ENCODE measurements around the gene ARHGAP29.

Gene ARHGAP29

GRCh38 chr1:94286864-94287437 is 49.6 kb upstream of the ARHGAP29 start:
- CTCF ChIA-PET = no interaction called here
- POLR2A ChIA-PET = no interaction called here
- no peaks in the 10 kb centered on the region for H3K36me3 ChIP-seq (ENCODE audit: control insufficient read depth in 2 of 2, insufficient read depth in 1 of 2, low read length in 2 of 2)
- H3K9me3 ChIP-seq (ENCODE audit: control insufficient read depth, insufficient read depth, low read depth, low read length) = no peaks in the 10 kb centered on the region
- H3K4me3 ChIP-seq (ENCODE audit: low read depth, low read length) = no peak overlapping the region
- no peak overlapping the region for H3K27ac ChIP-seq (ENCODE audit: extremely low read depth, low read depth, low read length)
- no peak for TF ChIP-seq MZF1 (tag by site-specific recombination; IDR thresholded peaks at IDR 0.05; ENCODE audit: borderline replicate concordance)
- no peak for TF ChIP-seq ZNF112 (tag by site-specific recombination; IDR thresholded peaks at IDR 0.05)
- TF ChIP-seq ZNF560 (tag by site-specific recombination; IDR thresholded peaks at IDR 0.05; ENCODE audit: borderline replicate concordance) = no peak
- no peak for TF ChIP-seq ZNF664 (tag by site-specific recombination; IDR thresholded peaks at IDR 0.05)
- no peak for TF ChIP-seq ZNF571 (tag by site-specific recombination; IDR thresholded peaks at IDR 0.05)
- H3K4me1 ChIP-seq (ENCODE audit: control insufficient read depth, insufficient read depth, low read length) = no peaks in the 10 kb centered on the region

GRCh38 chr1:94285031-94285654 is 47.8 kb upstream of the ARHGAP29 start:
- Histone ChIP-seq H3K36me3 (ENCODE audit: control insufficient read depth in 2 of 2, insufficient read depth in 1 of 2, low read length in 2 of 2) (no peaks in the 10 kb centered on the region), H3K9me3 (ENCODE audit: control insufficient read depth, insufficient read depth, low read depth, low read length) (no peaks in the 10 kb centered on the region), H3K27ac (ENCODE audit: extremely low read depth, low read depth, low read length) (no peak overlapping the region), H3K4me3 (ENCODE audit: low read depth, low read length) (no peak overlapping the region), H3K4me1 (ENCODE audit: control insufficient read depth, insufficient read depth, low read length) (no peaks in the 10 kb centered on the region)
- ChIA-PET CTCF (interaction anchor here (1.2 kb wide), 1 partner anchor 223 kb away, joined by 5 read pairs; no protein-coding TSS in a partner anchor), POLR2A (no interaction called here)
- no peak for TF ChIP-seq ZNF600 (tag by site-specific recombination; IDR thresholded peaks at IDR 0.05)
- no peak for TF ChIP-seq ZNF10 (tag by site-specific recombination; IDR thresholded peaks at IDR 0.05)
- TF ChIP-seq KLF7 (tag by site-specific recombination; IDR thresholded peaks at IDR 0.05; ENCODE audit: borderline replicate concordance) = no peak
- no peak for TF ChIP-seq ZNF521 (tag by site-specific recombination; IDR thresholded peaks at IDR 0.05)
- no peak for TF ChIP-seq ZNF501 (tag by site-specific recombination; IDR thresholded peaks at IDR 0.05)
- no peak for TF ChIP-seq ZBTB17 (tag by site-specific recombination; IDR thresholded peaks at IDR 0.05)
- no peak for TF ChIP-seq ZNF404 (tag by site-specific recombination; IDR thresholded peaks at IDR 0.05)
- TF ChIP-seq ZBTB8A (tag by site-specific recombination; IDR thresholded peaks at IDR 0.05) = no peak
- TF ChIP-seq SP2 (tag by site-specific recombination; IDR thresholded peaks at IDR 0.05) = no peak
- TF ChIP-seq ZBTB11 (tag by site-specific recombination; conservative IDR thresholded peaks at IDR 0.05; ENCODE audit: low read depth) = no peak
- TF ChIP-seq ZNF777 (tag by site-specific recombination; IDR thresholded peaks at IDR 0.05; ENCODE audit: borderline replicate concordance) = no peak
- TF ChIP-seq SP7 (tag by site-specific recombination; IDR thresholded peaks at IDR 0.05) = no peak
- no peak for TF ChIP-seq ZNF138 (tag by site-specific recombination; IDR thresholded peaks at IDR 0.05; ENCODE audit: borderline replicate concordance)
- no peak for TF ChIP-seq ZNF169 (tag by site-specific recombination; IDR thresholded peaks at IDR 0.05)
- TF ChIP-seq ZNF530 (tag by site-specific recombination; IDR thresholded peaks at IDR 0.05; ENCODE audit: low read depth) = no peak
- TF ChIP-seq PRDM6 (tag by site-specific recombination; IDR thresholded peaks at IDR 0.05) = no peak

All from HEK293 (cell line).